RPMI7951 (cell line): ENCODE data around the gene CIBAR2. TPM values are rescaled to one million over a fixed set of nuclear protein-coding genes. Genes with fewer than 3 reads are reported as not detected.
A peak's percentile ranks its signal among the peaks of the same experiment; 100 is the strongest.
"Not testable (repeated sequence)": the region's sequence is repeated elsewhere in the genome, so short reads cannot be mapped to it uniquely, and the experiment has no call there.

ENCODE experiments used
- DNase-seq: peaks from one replicate; pipeline ENCODE4 v3.0.0-alpha.2; 2012; ENCODE audit warnings: low read depth
- total RNA-seq: library from RNA; depleted of rRNA; stranded (reverse); fragments of >200 nt; shearing (Covaris generic); gene quantifications from 2 replicates; pipeline ENCODE4 v1.2.3, GENCODE V29; 2014; rRNA removed

CIBAR2 gene
- total RNA-seq, 1 experiment from 2014 or later: not detected

DNA sequence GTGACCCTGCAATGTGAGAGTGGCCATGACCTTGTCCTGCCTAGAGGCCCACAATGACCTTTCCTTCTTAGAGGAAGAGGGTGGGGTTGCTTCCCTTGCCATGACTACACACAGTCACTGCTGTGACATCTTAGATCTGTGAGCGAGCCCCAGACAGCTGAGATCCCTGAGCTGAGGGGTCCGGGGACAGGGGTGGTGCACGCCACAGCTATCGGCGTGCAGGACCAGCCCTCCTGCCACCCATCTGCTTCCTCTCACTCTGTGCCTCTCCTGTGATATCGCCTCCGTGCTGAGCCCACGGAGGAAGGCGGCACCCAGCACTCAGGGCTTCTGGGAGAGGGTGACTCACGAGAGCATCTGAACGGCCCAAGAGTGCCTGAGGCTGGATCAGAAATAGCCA is 49.4 kb downstream of the CIBAR2 start:
- DNase-seq: no peak

DNA sequence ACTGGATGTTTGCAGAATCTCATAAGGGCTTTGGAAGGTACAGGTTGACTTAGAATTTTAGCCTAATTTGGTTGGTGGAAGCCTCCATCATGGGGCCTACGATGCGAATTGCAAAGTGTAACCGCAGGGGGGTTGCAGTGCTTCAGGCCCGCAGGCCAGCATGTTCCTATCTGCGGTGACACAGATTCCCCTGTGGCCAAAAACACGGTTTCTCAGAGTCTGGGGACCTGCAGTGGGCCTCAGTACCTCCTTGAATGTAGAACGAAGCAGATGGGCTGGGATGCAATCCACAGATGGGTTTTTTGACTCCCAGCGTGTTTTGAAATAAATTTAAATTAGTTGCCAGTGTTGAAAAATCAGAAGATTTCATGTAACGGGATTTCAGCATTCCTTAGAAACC is 49.9 kb downstream of the CIBAR2 start:
- no peak for DNase-seq

DNA sequence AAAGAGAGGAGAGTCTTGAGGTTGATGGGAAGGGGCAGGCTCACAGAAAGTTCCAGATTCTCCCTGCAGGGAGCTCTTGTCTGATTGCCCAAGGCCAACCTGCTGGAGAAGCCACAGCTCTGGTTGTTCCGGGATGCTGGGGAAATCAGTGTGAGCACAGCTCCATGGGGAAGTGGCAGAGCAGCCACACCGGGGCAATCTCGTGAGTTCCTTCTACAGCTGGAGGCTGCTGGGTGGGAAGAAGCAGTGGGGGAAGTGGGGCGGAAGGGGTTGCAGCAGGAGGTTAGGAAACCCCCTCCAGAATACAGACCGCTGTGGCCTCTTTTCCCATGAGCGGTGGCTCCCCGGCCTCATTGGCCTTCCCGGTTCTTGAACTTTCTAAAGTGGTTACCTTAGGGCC is 50.7 kb downstream of the CIBAR2 start:
- no peak for DNase-seq

DNA sequence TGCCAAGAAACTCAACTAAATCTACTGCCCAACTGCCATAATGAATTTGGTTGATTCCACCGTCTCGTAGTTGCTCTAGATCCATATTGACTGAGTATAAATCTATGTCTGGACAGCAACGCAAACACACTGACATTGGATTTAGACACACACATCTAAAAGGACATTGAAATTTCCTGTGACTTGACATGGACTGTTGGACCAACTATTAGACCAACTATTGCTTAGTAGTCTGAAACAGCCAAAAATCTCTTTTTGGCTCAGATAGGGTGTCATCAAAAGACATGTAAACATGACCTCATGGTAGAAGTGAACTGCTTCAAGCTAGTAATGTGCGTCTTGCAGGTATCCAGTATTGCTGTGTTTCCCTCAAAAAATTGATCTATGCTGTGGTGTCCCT is 53.4 kb downstream of the CIBAR2 start:
- DNase-seq: no peak

DNA sequence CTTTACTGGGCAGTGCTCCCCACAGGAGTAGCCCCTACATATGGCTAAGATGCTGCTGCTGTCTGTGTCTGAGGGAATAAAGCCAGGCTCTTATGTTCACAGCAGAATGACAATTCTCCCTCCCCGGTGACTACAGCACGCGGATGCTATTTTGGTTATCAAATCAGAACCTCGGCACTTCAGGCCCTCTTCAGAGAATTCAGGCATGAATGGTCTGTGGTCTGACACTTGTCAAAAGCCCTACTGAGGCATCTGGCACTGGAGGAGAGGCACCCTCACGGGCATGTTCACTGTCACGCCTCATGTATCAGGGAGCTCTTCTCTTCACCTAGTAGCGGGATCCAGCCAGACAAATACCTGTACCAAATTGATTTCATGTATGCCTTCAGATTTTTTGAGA is 54.3 kb downstream of the CIBAR2 start:
- DNase-seq: no peak

DNA sequence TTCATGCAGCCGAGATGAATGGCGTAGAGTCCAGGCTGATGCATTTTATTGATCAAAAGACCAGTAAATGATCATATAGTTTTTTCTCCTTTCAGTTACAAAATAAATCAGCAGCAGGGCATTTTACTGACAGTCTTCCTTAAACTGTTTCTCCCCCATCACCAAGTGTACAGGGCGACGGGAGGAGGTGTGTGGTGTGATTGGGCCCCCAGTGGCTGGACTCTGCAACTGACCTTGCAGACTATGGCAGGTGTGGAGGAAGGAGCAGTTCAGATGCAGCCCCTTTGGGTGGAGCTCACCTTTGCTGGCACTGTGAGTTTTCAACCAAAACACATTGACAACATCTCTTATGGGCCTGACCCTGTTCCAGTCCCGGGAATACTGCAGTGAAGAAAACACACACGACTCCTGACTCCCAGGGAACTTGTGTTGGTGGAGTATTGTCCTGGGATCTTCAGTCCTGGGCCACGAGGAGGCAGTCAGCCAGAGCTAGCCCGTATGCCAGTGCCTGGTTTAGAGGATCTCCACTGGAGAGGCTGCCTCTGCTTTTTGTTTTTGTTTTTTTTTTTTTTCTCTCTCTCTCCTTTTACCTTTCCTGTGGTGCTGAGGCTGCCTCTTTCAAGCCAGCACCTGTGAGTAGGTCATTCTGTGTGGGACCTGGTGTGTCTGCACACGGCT is 54.9 kb downstream of the CIBAR2 start:
- DNase-seq: no peak

DNA sequence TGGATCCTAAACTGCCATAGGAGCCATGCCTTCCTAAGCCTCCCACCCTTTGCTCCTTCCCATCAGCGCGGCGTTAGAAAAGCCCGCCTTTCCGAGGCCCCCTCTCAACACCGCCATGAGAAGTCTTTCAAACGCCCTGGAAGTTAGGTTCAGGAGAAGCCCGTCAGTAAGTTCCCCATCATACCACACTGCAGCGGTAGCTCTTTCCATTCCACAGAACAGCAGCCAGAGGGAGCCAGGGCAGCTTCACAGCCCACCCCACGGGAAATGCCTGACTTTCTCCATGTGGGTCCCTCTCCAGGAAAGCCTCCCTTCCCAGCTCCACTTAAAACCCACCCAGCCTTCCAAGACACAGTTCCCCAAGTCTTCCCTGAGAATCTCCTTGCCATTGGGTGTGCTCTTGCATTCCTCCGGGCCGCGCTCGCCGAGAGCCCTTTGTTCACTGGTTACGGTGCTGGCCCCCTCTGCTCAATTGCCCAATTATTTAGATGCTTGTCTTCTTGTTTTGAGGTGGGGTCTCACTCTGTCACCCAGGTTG is 56.0 kb downstream of the CIBAR2 start:
- DNase-seq: no peak

DNA sequence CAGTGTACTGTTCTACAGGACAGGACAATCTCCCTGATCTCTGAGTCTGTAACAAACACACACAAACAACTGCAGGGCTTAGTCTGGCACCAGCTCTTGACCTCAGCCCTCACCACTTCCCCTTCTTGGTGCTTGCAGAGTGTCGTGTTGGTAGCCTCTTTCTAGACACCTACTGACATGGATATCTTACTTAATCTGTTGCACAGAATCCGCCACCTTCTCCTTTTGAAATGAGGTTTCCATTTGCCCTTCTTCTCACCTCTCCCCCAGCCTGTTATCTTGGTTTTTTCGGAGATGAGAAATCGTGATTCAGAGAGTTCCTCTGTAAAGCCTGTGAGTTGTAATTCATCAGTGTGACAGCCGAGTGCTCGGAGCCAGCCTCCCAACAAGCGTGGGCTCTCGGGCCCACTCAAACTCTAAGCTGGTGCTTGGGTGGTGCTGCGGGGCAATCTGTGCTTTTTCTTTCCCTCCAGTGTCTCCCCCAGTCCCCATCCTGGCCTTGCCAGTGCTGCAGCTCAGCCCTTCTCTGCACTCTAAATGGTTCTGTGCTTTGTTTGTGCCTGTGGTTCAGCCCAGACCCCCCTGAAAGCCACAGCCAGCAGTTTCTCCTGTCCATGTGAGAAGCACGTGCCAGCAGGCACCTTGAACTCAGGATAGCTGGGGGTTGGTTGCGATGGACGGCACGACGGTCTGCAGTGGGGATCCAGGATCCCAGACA is 56.6 kb downstream of the CIBAR2 start:
- DNase-seq: peak; percentile 75

DNA sequence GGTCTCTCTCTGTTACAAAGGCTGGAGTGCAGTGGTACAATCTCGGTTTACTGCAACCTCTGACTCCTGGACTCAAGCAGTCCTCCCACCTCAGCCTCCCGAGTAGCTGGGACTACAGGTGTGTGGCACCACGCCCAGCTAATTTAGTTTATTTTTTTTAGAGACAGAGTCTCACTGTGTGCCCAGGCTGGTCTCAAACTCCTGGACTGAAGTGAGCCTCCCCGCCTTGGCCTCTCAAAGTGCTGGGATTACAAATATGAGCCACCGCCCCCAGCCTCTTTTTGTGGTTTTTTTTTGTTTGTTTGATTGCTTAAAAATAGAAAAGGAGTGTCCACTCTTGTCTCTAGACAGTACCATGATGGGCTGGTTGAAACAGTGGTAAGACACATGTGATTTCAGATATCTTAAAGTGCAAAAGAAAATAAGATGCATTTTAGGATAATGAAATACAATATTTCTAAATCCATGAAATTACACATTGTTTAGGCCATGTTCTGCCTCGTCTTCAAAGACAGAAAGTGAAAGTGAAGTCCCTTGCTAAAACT is 57.3 kb downstream of the CIBAR2 start:
- no peak for DNase-seq

DNA sequence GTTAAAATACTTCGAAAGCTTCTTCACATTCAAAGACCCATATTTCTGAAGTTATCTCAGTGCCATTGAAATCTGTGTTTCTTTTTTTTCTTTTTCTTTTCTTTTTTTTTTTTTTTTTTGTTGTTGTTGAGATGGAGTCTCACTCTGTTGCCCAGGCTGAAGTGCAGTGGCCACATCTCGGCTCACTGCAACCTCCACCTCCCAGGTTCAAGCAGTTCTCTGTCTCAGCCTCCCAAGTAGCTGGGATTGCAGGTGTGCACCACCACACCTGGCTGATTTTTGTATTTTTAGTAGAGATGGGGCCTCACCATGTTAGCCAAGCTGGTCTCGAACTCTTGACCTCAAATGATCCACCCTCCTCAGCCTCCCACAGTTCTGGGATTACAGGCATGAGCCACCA is 58.0 kb downstream of the CIBAR2 start:
- not testable (repeated sequence) for DNase-seq

DNA sequence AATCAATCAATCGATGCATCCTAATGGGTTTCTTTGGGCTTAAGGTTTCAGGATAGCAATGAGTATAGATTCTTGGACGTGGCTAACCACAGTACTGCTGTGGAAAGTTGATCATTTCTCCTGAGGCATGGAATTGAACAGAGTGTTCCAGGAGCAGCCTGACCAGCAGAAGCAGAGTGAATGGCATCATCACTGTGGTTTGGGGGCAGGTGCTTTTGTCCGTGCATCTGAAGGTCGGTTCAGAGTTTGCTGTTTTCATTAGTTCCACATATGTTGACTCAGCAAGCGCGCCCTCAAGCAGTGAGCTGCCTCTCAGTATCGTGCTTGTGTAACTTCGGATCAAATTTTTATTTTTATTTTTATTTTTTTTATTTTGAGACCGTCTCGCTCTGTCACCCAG is 59.7 kb downstream of the CIBAR2 start:
- peak; percentile 67 for DNase-seq

DNA sequence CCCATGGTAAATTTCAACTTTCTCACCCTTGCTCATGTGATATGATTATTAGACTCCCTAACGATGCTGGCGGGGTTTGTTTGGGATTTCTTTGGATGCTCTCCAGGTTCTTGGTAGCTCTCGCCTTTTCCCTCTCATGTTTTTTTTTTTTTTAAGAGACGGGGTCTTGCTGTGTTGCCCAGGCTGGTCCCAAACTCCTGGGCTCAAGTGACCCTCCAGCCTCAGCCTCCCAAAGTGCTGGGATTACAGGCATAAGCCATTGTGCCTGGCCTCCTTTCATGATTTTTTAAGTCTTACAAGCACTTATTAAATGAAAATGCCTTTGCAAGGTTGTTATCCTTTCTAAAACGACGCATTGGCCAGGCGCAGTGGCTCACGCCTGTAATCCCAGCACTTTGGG is 60.6 kb downstream of the CIBAR2 start:
- DNase-seq: no peak

DNA sequence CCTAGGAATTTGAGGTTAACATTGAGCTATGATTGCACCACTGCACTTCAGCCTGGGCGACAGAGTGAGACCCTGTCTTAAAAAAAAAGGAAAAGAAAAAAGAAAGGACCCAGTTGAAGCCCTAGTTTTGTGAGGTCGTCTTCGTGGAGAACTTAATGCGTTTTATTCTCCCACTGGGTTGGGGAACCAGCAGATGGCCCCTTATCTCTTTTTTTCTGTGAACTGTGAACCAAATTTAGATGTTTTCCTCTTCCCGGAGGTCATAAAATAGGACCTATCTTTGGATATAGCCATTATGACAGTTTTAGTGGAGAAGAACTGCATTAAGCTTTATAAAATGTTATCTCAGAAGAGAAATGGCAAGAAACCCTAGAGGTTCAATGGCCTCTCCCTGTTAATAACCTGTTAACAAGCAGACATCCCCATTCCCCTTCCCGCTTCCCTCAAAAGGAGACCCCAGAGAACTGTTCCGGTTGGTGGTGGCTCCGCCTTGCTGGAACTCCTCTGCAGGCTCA is 61.1 kb downstream of the CIBAR2 start:
- no peak for DNase-seq

DNA sequence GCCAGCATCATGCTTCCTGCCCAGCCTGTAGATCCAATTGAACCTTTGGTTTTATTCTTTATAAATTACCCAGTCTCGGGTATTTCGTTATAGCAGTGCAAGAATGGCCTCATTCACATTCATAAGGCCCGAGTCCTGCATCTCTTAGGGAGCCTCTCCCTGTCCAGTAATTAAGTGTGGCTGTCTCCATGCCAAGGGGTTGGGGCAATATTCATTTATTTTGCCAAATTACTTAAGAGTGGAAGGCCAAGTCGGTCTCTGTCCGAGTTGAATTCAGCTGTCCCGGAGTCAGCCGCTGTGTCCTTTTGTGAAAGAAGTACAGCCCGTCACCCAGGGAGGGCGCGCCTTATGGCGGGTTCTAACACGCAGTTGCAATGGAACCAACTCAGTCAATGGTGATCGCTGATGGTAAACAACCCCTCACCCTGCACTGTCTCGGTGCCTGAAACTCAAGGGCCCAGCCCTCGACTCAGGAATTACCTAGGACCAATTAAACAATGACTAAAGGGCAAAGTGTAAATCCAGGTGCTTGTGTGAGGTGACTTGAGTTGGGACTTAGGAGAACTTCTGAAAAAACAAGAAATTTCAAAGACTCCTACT is 62.5 kb downstream of the CIBAR2 start:
- no peak for DNase-seq

DNA sequence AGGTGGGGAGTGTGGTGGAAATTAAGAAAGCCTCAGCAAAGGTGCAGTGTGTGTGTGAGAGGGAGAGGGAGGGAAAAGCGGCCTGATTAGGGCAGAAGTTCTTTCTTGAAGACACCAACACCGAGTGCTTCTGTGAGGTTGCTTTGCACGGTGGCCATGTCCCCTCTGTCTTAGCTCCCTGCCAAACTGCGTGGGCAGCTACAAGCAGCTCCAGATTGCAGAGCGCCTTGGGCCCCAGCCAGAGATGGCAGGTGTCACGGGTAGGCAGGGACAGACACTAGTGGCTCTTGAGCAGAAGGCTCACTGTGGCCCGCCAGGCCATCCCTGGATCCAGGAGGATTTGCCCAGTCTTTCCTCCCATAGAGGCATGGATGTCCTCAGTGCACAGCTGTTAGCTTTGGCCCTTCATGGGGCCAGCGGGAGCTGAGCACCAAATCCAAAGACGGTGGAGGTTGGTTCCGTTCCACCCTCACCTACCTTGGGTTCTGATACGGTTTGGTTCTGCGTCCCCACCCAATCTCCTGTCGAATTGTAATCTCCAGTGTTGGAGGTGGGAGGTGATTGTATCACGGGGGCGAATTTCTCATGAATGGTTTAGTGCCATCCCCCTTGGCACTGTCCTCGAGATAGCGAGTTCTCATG is 63.2 kb downstream of the CIBAR2 start:
- no peak for DNase-seq

Other genes with a start within 250 kb of the CIBAR2 start
- gene ZDHHC7, start 100.9 kb downstream of the CIBAR2 start, total RNA-seq: 41.7 and 46.4 TPM in 2 replicates
- gene KIAA0513, start 84.7 kb downstream of the CIBAR2 start, total RNA-seq: 2.6 and 3.5 TPM in 2 replicates